Heart left ventricle (tissue), 16 donors: Measurements from ENCODE around the gene LPAR3. TPM values are rescaled to one million over a fixed set of nuclear protein-coding genes. Genes with fewer than 3 reads are reported as not detected.

Experiments
- ATAC-seq, 4 donors: fragments of 200-7000 bp; cut with Tn5 transposase; one replicate each; pipeline ENCODE4 v1.9.1; 2020 to 2022; ENCODE audit warnings: moderate library complexity in 4 of 4, mild to moderate bottlenecking in 3 of 4, moderate number of reproducible peaks in 1 of 4
- DNase-seq, 5 donors: peaks; one replicate each; pipeline ENCODE4 v3.0.0-alpha.2; 2020
- H3K27ac ChIP-seq, 12 donors: fragments of 200-600 bp; sonication (generic) in 4 of 12; one replicate each; pipeline versions ENCODE4 v1.5.0 to v1.8.0; 2016 to 2022; ENCODE audit warnings: mild to moderate bottlenecking in 2 of 12
- H3K27me3 ChIP-seq, 9 donors: fragments of 200-600 bp; sonication (generic) in 2 of 9; one replicate each; pipeline versions ENCODE4 v1.5.1 to v1.8.0; 2016 to 2022; ENCODE audit warnings: mild to moderate bottlenecking in 3 of 9
- H3K36me3 ChIP-seq, 9 donors: fragments of 200-600 bp; sonication (generic) in 2 of 9; one replicate each; pipeline versions ENCODE4 v1.5.0 to v1.8.0; 2018 to 2022; ENCODE audit warnings: mild to moderate bottlenecking in 2 of 9
- H3K4me1 ChIP-seq, 12 donors: fragments of 200-600 bp; sonication (generic) in 4 of 12; one replicate each; pipeline versions ENCODE4 v1.5.0 to v1.8.0; 2016 to 2022; ENCODE audit warnings: mild to moderate bottlenecking in 3 of 12
- H3K4me3 ChIP-seq, 12 donors: fragments of 200-600 bp; sonication (generic) in 4 of 12; one replicate each; pipeline versions ENCODE4 v1.5.0 to v1.8.0; 2017 to 2022; ENCODE audit warnings: mild to moderate bottlenecking in 9 of 12, moderate library complexity in 4 of 12
- H3K9me3 ChIP-seq, 12 donors: fragments of 200-600 bp; sonication (generic) in 4 of 12; one replicate each; pipeline versions ENCODE4 v1.5.0 to v1.8.0; 2016 to 2022; ENCODE audit warnings: mild to moderate bottlenecking in 1 of 12
- POLR2A ChIP-seq, 2 donors: fragments of 450-650 bp; IDR thresholded peaks; one replicate each; pipeline ENCODE4 v1.6.1; 2017; ENCODE audit warnings: antibody characterized with exemption in 2 of 2, mild to moderate bottlenecking in 2 of 2, moderate library complexity in 2 of 2
- WGBS, 4 donors: extraction: QIAGEN DNeasy Blood & Tissue Kit in 2 of 4; methylation state at CpG; one replicate each; pipeline versions ENCODE4 v1.1.5 to v1.1.7; 2013 to 2018; 5-methylcytosine and 5-hydroxymethylcytosine counted together
- intact Hi-C, 10 donors: fragments of 100-400 bp; cut with DNase I; formaldehyde crosslinking; loops; one replicate each; pipeline versions ENCODE4 v1.11.1 to v1.14.2; 2022
- polyA plus RNA-seq, 2 donors: library from polyadenylated mRNA; stranded (reverse); fragments of 200-250 nt; gene quantifications; one replicate each; pipeline ENCODE4 v1.2.3, GENCODE V29; 2013
- total RNA-seq, 9 donors: library from RNA; depleted of rRNA in 2 of 9; stranded (reverse); fragments of >200 nt in 2 of 9; fragmentation: NEBNext Ultra II Directional in 3 of 9; extraction: Animal tissue kit (Norgen Biotek cat#: 25700) in 3 of 9; gene quantifications; one replicate each; pipeline versions ENCODE4 v1.1.0 to v1.2.4, GENCODE V29; 2016 to 2023
- TF ChIP-seq, protein P1 (sequence below), 12 donors: fragments of 200-600 bp; sonication (generic) in 4 of 12; IDR thresholded peaks; one replicate each; pipeline versions ENCODE4 v1.5.0 to v1.8.0; 2018 to 2022; ENCODE audit warnings: antibody characterized with exemption in 12 of 12, mild to moderate bottlenecking in 5 of 12
- donor health status: ischemic (EF 13 %, LVEDD 7.1; RV severe dilation, severe dysfunction).
- donor health status: healthy with polysubstance abuse.
- donor health status: DM: no; HTN: yes; CAD: no.
- donor health status: DM: no; HTN: no; CAD: no.
- donor health status: ischemic (EF 25% LVEDD 6.9; RV normal size, moderate dysfunction).
- donor health status: ischemic (EF 25% LVEDD 5.7; RV mildly dilated, moderate dysfunction).
- donor health status: healthy.
- donor health status: DM: yes; HTN: yes; CAD: no.
- donor health status: ischemic (EF 35%, LVEDD 5.7; RV mildly dilated, moderate dysfunction).
- donor health status: nonischemic (EF 11% LVEDD 7.7; RV severe dilation, severe dysfunction).
- donor health status: DM: yes; HTN: yes; CAD: no.
- donor health status: PGD.
- donor health status: ischemic (EF 29% LVEDD 5.4; RV normal size, mild dysfunction).
- donor health status: nonischemic (EF 23%, LVEDD 6.1; RV moderate dilation, normal function).

Gene LPAR3
- total and polyA plus RNA-seq, 11 donors = 5.9 to 25.0 (median 11.5) TPM

DNA sequence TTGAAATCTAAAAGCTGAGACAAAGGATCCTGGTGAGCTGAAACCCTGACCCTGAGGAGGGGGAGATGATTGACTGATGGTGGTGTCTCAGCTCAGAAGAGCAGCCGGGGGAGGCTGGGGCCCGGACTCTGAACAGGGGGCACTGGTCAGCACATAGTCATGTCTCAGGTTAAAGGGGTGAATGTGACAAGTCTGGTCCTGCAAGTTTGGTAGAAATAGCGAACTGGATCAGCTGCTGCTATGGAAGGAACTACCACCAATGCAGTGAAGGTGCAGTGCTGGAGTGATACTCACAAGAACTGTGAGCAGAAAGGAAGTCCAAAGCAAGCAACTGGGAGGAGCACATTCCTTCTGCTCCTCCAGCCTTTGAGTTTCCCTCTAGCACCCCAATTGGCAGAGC, 104.0 kb downstream of the LPAR3 start:
- ATAC-seq = no peak
- Histone ChIP-seq H3K27me3 (no peaks in the 10 kb centered on the region), H3K9me3 (peaks cover 0 to 24% (median 5%) of the 10 kb centered on the region in 12 donors), H3K27ac (no peak overlapping the region), H3K4me1 (no peaks in the 10 kb centered on the region), H3K36me3 (no peaks in the 10 kb centered on the region), H3K4me3 (no peak overlapping the region)
- no peak for DNase-seq
- 67 to 82% (median 73%) methylated on average over 3 of the region's 3 CpGs for WGBS, 4 donors
- no peak for TF ChIP-seq POLR2A (IDR thresholded peaks at IDR 0.05)
- TF ChIP-seq, protein P1, sequence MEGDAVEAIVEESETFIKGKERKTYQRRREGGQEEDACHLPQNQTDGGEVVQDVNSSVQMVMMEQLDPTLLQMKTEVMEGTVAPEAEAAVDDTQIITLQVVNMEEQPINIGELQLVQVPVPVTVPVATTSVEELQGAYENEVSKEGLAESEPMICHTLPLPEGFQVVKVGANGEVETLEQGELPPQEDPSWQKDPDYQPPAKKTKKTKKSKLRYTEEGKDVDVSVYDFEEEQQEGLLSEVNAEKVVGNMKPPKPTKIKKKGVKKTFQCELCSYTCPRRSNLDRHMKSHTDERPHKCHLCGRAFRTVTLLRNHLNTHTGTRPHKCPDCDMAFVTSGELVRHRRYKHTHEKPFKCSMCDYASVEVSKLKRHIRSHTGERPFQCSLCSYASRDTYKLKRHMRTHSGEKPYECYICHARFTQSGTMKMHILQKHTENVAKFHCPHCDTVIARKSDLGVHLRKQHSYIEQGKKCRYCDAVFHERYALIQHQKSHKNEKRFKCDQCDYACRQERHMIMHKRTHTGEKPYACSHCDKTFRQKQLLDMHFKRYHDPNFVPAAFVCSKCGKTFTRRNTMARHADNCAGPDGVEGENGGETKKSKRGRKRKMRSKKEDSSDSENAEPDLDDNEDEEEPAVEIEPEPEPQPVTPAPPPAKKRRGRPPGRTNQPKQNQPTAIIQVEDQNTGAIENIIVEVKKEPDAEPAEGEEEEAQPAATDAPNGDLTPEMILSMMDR (IDR thresholded peaks at IDR 0.05) = no peak
- intact Hi-C loops = loop anchor here in 1 of 10 donors (10.0 kb wide), 1 partner anchor 146 kb away; no protein-coding TSS in a partner anchor

DNA sequence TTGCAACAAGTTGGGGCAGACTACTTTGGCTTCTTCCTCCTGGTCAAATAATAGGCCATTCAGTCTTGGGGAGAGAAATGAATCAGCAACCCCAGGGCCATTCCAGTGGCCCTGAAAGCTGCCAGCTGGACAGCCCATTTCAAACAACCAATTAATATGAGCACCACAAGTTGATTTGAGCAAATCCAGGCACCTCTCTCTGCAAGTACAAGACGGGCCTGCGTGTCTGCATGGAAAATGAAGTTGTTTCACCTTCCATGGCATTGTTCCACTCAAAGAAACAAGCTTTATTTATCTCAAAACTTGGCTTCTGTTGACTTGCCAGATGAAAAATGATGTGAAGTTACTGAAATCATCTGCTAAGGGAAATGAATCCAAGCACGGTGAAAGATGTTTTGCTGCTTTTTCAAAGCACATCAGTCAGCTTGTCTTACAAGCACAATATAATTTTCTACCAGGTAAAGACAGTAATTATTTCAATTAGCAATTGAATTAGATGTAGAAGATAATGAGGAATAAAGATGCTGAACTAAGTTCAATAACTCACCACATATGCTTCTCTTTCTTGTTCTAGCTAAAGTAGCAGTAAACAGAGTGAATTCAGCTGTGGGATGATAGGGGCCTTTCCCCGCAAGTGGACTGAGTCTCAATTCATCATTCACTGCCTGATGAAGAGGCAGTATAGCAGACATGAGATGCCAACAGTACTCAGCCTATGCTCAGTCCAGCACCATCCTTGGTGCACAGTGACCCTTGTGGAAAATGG, 107.6 kb downstream of the LPAR3 start:
- DNase-seq (no peak), ATAC-seq (no peak)
- intact Hi-C loops = loop anchor here in 1 of 10 donors (10.0 kb wide), 1 partner anchor 149 kb away; no protein-coding TSS in a partner anchor
- H3K36me3 ChIP-seq = no peaks in the 10 kb centered on the region
- H3K4me3 ChIP-seq = no peak overlapping the region
- no peaks in the 10 kb centered on the region for H3K4me1 ChIP-seq
- H3K27ac ChIP-seq = no peak overlapping the region
- 52 to 70% (median 58%) methylated on average over 4 of the region's 4 CpGs for WGBS, 4 donors
- peaks cover 0 to 12% (median 0%) of the 10 kb centered on the region in 12 donors for H3K9me3 ChIP-seq
- no peak for TF ChIP-seq POLR2A (IDR thresholded peaks at IDR 0.05)
- H3K27me3 ChIP-seq = no peaks in the 10 kb centered on the region

DNA sequence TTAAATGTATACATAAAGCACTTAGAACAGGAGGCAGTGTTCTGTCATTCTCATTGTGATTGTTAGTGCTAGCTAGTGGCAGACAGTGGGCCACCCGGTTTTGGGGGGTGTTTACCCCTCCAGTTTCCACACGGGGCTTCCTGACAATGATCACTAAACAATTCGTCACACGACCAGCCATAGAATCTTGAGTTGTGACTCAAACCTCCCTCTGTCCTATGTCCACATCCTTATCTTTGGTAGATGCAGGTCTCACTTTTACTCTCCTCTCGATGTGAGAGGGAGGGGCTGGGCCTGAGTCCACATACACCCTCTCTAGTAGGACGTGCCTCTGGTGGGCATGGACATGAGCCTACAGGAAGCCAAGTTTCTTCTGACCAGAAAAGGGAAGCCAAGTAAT, 110.1 kb downstream of the LPAR3 start:
- H3K4me3 ChIP-seq = no peak overlapping the region
- WGBS, 4 donors = 60 to 80% (median 74%) methylated on average over 4 to 6 of the region's 6 CpGs

DNA sequence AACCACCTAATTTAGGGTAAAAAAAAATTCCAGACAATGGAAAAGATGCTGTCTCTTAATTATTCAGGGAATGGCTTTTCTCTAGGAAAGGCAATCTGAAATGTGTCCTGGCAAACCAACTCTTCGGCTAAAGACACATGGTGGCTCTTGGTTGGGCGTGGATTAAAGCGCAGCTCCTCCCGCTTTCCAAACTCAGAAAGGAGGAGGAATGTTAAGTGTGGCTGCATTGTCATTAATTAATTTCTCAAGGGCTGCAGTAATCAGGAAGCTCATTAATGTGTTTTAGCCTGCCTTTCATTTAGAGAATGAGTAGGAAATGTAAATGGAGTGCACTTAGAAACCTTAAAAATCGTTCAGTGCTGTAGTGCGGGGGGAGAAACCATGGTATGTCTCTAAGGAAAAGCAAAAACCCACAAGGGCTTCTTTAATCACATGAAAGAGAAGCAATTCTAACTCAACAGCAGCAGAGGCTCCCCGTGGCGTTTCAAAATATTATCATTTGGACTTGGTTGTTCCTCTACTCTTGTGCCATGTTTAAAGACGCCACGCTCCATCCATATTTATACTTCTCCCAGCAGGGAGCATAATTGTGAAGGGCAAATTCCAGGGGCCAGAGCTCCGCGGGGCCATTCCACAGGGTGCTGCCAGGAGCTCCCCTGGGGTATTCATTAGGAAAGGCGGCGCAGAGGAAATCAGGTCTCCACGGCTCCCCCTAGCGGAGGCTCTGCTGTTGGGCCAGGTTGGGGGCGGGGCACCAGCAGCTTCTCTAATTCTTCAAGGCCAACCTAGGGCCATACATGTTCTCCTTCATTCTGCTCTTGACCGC, 110.8 kb downstream of the LPAR3 start:
- Histone ChIP-seq H3K27ac (no peak overlapping the region), H3K27me3 (no peaks in the 10 kb centered on the region), H3K4me1 (no peaks in the 10 kb centered on the region), H3K9me3 (no peaks in the 10 kb centered on the region), H3K36me3 (no peaks in the 10 kb centered on the region), H3K4me3 (no peak overlapping the region)
- peak; percentile 33 to 80 (median 70) for ATAC-seq
- DNase-seq = peak; percentile 41 to 75 (median 62)
- WGBS, 4 donors = 48 to 65% (median 61%) methylated on average over 15 to 18 of the region's 18 CpGs
- intact Hi-C loops = loop anchor here in 3 of 10 donors (5.0 to 10.0 kb wide), 4 partner anchors 110 to 155 kb away; partner anchors contain the start of gene LPAR3 (in 1 of the 3)
- TF ChIP-seq, protein P1 (IDR thresholded peaks at IDR 0.05) = peak; percentile 39 to 68 (median 56)
- TF ChIP-seq POLR2A (IDR thresholded peaks at IDR 0.05) = no peak

More for the DNA sequence above, 110.1 kb downstream of the LPAR3 start:
- DNase-seq (no peak), ATAC-seq (no peak)
- Histone ChIP-seq H3K27ac (no peak overlapping the region), H3K4me1 (no peaks in the 10 kb centered on the region), H3K36me3 (no peaks in the 10 kb centered on the region), H3K27me3 (no peaks in the 10 kb centered on the region), H3K9me3 (peaks cover 0 to 7% (median 0%) of the 10 kb centered on the region in 12 donors)
- TF ChIP-seq POLR2A (IDR thresholded peaks at IDR 0.05) = no peak
- TF ChIP-seq, protein P1 (IDR thresholded peaks at IDR 0.05) = no peak
- intact Hi-C loops = loop anchor here in 3 of 10 donors (5.0 to 10.0 kb wide), 4 partner anchors 109 to 154 kb away; partner anchors contain the start of gene LPAR3 (in 1 of the 3)
